HG03108 (cell line): ENCODE measurements around the gene ATP5ME.

ENCODE experiments used
- ATAC-seq: cut with Tn5 transposase; IDR thresholded peaks from one replicate; pipeline ENCODE4 v1.9.1; 2021; ENCODE audit warnings: moderate library complexity; ENCODE audit not compliant: unreplicated experiment

The ATP5ME gene

GRCh38 chr4:623914-624566 lies 50.0 kb downstream of the ATP5ME start:
- no peak for ATAC-seq

DNA sequence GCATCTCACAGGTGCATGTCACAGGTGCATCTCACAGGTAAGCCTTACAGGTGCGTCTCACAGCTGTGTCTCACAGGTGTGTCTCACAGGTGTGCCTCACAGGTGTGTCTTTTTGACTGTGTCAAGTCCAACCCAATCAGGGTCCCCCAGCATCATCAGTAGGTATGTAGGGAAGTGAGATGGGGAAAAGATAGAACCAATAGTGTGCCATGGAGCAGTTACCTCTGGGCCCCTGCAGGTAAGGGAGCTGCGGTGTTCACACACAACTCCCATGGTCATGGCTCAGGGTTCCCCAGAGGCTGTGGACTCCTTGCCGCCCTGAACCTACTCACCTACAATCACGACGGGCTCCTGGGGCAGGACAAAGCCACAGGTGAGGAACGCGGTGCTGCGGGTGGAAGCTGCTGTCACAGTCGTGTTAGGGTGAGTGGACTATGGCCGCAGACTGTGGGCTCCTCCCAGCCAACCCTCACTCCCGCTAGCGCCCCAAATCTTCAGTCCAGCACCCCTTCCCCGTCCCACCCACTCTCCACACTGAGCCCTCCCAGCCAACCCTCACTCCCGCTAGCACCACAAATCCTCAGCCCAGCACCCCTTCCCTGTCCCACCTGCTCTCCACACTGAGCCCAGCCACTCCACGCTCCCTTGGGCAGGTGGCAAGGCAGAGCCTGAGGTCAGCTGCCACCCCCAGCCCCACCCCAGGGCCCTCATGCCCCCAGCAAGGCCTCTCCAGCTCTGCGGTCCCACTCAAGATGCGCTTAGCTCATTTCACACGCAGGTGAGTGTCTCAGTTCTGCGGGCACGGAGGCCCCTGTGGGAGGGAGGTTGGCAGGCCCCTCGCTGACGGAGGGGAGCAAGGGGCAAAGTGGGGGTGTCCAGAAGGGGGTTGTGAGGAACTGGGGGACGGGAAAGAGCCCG lies 50.8 kb downstream of the ATP5ME start:
- no peak for ATAC-seq
